ENCODE measurements around the gene TP63. TPM values are rescaled to one million over a fixed set of nuclear protein-coding genes. Genes with fewer than 3 reads are reported as not detected.

Gene TP63
- polyA plus RNA-seq, 2 of the 4 experiments (the other 2 are of a cell fraction): 1.5 to 5.4 TPM

DNA sequence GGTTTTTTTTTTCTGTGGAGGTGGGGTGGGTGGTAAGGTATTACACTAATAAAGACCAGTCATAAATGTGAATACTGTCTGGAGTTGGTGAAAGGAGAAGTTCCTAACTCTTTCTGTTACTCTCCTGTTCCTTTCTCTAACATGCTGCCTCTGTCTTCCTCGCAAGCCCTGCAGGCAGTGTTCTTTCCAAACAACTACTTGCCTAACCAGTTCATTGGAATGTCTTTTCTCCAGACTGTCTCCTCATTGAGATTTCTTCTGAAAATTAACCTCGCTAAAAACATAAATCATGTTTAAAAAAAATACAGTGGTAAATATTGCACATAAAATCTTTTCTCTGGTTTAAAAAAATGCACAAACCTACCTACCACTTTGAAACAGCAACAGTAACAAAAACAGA, 135.2 kb downstream of the TP63 start:
- ChIA-PET CTCF (no interaction called here), POLR2A (no interaction called here)
- no peak for DNase-seq (ENCODE audit: low read depth in 1 of 2, low spot score in 1 of 2)
- Histone ChIP-seq H3K9me3 (0 out of 3 replicates have a peak, but pooled peaks cover 3% of the 10 kb centered on the region), H3K27ac (peak overlapping the region; percentile 11 to 15; a peak in 1 of 6 replicates), H3K4me3 (no peak overlapping the region), H3K4me1 (peaks cover 10% of the 10 kb centered on the region), H3K4me2 (peak overlapping the region; percentile 43)
- 37% methylated on average over 2 of the region's 2 CpGs for WGBS (ENCODE audit: missing lambda C conversion rate)
- ATAC-seq: no peak
- FAIRE-seq: no peak
- TF ChIP-seq RARB (CRISPR knock-in tag; IDR thresholded peaks at IDR 0.05): no peak
- TF ChIP-seq NPAS2 (CRISPR knock-in tag; IDR thresholded peaks at IDR 0.05; ENCODE audit: borderline replicate concordance): no peak
- TF ChIP-seq, protein P1, sequence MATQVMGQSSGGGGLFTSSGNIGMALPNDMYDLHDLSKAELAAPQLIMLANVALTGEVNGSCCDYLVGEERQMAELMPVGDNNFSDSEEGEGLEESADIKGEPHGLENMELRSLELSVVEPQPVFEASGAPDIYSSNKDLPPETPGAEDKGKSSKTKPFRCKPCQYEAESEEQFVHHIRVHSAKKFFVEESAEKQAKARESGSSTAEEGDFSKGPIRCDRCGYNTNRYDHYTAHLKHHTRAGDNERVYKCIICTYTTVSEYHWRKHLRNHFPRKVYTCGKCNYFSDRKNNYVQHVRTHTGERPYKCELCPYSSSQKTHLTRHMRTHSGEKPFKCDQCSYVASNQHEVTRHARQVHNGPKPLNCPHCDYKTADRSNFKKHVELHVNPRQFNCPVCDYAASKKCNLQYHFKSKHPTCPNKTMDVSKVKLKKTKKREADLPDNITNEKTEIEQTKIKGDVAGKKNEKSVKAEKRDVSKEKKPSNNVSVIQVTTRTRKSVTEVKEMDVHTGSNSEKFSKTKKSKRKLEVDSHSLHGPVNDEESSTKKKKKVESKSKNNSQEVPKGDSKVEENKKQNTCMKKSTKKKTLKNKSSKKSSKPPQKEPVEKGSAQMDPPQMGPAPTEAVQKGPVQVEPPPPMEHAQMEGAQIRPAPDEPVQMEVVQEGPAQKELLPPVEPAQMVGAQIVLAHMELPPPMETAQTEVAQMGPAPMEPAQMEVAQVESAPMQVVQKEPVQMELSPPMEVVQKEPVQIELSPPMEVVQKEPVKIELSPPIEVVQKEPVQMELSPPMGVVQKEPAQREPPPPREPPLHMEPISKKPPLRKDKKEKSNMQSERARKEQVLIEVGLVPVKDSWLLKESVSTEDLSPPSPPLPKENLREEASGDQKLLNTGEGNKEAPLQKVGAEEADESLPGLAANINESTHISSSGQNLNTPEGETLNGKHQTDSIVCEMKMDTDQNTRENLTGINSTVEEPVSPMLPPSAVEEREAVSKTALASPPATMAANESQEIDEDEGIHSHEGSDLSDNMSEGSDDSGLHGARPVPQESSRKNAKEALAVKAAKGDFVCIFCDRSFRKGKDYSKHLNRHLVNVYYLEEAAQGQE (IDR thresholded peaks at IDR 0.05): no peak
- TF ChIP-seq MAZ (IDR thresholded peaks at IDR 0.05; ENCODE audit: borderline replicate concordance, low read depth, low read length): no peak
- TF ChIP-seq POLR2AphosphoS2 (conservative IDR thresholded peaks at IDR 0.05; ENCODE audit: low read length): no peak
- no peak for TF ChIP-seq FOSB (CRISPR knock-in tag; IDR thresholded peaks at IDR 0.05)
- TF ChIP-seq TFCP2L1 (CRISPR knock-in tag; IDR thresholded peaks at IDR 0.05): no peak

DNA sequence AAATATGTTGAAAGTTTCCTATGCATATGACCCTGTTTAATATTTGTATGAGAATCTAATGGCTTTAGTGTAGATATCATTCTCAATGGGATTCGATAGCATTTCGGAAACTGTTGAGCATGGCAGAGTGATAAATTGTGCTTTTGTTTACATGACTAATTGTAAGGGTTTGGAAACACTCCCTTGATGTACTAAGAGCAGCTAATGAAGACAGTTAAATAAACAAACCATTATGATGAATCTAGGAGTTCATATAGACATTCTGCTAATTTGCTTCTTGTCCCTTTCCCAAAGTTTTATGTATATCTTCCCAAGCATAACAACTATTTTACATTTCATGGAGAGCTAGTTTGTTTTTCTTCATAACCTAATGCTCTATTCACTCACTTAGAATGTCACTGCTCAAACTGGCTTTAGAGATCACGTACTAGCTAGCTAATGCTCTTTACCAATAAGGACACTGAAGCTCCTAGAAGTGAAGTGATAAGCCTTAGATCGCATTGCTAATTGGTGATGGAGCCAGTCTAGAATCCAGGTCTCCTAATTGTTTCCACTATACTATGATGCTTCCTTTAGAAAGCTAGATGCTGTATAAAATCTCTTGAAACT, 140.8 kb downstream of the TP63 start:
- H3K9me3 ChIP-seq: no peaks in the 10 kb centered on the region
- H3K4me2 ChIP-seq: peak overlapping the region; percentile 76
- ChIA-PET POLR2A (no interaction called here), CTCF (interaction anchor here (0.8 kb wide), 1 partner anchor 463 kb away, joined by 3 read pairs; no protein-coding TSS in a partner anchor)
- no peak overlapping the region for H3K4me3 ChIP-seq
- no peak for FAIRE-seq
- ATAC-seq: no peak
- DNase-seq (ENCODE audit: low read depth in 1 of 2, low spot score in 1 of 2): no peak
- 89% methylated on average over 4 of the region's 4 CpGs for WGBS (ENCODE audit: missing lambda C conversion rate)
- TF ChIP-seq TFCP2L1 (CRISPR knock-in tag; IDR thresholded peaks at IDR 0.05) (no peak), ZFP36 (IDR thresholded peaks at IDR 0.05; ENCODE audit: borderline replicate concordance, partially characterized antibody) (no peak), CHD4 (IDR thresholded peaks at IDR 0.05; ENCODE audit: borderline replicate concordance) (no peak), ESRRA (IDR thresholded peaks at IDR 0.05; ENCODE audit: borderline replicate concordance, low read length) (no peak), FOXS1 (CRISPR knock-in tag; IDR thresholded peaks at IDR 0.05) (no peak), ZC3H11A (IDR thresholded peaks at IDR 0.05) (no peak), EHF (CRISPR knock-in tag; IDR thresholded peaks at IDR 0.05) (no peak), HOXA7 (CRISPR knock-in tag; IDR thresholded peaks at IDR 0.05) (no peak)
- TF ChIP-seq, protein P2, sequence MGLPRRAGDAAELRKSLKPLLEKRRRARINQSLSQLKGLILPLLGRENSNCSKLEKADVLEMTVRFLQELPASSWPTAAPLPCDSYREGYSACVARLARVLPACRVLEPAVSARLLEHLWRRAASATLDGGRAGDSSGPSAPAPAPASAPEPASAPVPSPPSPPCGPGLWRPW (IDR thresholded peaks at IDR 0.05): no peak
- peaks cover 23% of the 10 kb centered on the region for H3K4me1 ChIP-seq
- H3K27ac ChIP-seq: peak overlapping the region; percentile 71 to 82

DNA sequence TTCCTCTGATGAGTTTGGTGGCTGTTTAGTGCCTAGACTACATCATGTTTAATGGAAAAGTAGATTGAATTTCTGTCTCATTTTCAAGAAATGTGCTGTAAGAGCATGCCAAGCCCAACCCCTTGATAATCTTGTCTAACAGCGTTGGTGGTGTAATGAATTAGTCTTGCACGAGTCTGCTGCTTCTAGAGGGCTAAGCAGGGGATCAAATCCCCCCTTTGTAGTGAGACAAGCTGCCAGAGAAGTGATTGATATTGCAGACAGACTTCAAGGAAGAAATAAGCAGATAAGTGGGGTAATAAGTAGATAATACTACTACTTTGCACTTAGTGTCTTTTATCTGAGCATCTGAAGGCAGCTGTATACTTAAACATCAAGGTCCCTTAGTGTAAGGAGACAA, 141.4 kb downstream of the TP63 start:
- FAIRE-seq: no peak
- Histone ChIP-seq H3K27ac (peak overlapping the region; percentile 71 to 82), H3K4me2 (peak overlapping the region; percentile 76), H3K9me3 (no peaks in the 10 kb centered on the region), H3K4me1 (peaks cover 21% of the 10 kb centered on the region), H3K4me3 (peak overlapping the region; percentile 17; the same call in 1 of the 3 replicates)
- WGBS (ENCODE audit: missing lambda C conversion rate): 0% methylated on average over 2 of the region's 2 CpGs
- ATAC-seq: peak in 1 of 2 experiments; percentile 53; a peak in 3 of 6 replicates
- DNase-seq (ENCODE audit: low read depth in 1 of 2, low spot score in 1 of 2): peak in 1 of 2 experiments; percentile 16
- POLR2A ChIA-PET: no interaction called here
- CTCF ChIA-PET: interaction anchor here (0.8 kb wide), 1 partner anchor 463 kb away, joined by 3 read pairs; no protein-coding TSS in a partner anchor
- TF ChIP-seq HDAC2 (IDR thresholded peaks at IDR 0.05): no peak
- TF ChIP-seq, protein P3, sequence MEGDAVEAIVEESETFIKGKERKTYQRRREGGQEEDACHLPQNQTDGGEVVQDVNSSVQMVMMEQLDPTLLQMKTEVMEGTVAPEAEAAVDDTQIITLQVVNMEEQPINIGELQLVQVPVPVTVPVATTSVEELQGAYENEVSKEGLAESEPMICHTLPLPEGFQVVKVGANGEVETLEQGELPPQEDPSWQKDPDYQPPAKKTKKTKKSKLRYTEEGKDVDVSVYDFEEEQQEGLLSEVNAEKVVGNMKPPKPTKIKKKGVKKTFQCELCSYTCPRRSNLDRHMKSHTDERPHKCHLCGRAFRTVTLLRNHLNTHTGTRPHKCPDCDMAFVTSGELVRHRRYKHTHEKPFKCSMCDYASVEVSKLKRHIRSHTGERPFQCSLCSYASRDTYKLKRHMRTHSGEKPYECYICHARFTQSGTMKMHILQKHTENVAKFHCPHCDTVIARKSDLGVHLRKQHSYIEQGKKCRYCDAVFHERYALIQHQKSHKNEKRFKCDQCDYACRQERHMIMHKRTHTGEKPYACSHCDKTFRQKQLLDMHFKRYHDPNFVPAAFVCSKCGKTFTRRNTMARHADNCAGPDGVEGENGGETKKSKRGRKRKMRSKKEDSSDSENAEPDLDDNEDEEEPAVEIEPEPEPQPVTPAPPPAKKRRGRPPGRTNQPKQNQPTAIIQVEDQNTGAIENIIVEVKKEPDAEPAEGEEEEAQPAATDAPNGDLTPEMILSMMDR (IDR thresholded peaks at IDR 0.05): no peak
- TF ChIP-seq JUN (IDR thresholded peaks at IDR 0.05): no peak
- no peak for TF ChIP-seq RAD21 (conservative IDR thresholded peaks at IDR 0.05 in 1 of 2, IDR thresholded peaks at IDR 0.05 in 1 of 2)
- TF ChIP-seq CHD2 (IDR thresholded peaks at IDR 0.05; ENCODE audit: low read length, partially characterized antibody): no peak
- no peak for TF ChIP-seq NFE2L2 (conservative IDR thresholded peaks at IDR 0.05; ENCODE audit: low read length)
- TF ChIP-seq, protein P4, sequence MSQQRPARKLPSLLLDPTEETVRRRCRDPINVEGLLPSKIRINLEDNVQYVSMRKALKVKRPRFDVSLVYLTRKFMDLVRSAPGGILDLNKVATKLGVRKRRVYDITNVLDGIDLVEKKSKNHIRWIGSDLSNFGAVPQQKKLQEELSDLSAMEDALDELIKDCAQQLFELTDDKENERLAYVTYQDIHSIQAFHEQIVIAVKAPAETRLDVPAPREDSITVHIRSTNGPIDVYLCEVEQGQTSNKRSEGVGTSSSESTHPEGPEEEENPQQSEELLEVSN (IDR thresholded peaks at IDR 0.05; ENCODE audit: borderline replicate concordance, low read depth): no peak
- TF ChIP-seq, protein P5, sequence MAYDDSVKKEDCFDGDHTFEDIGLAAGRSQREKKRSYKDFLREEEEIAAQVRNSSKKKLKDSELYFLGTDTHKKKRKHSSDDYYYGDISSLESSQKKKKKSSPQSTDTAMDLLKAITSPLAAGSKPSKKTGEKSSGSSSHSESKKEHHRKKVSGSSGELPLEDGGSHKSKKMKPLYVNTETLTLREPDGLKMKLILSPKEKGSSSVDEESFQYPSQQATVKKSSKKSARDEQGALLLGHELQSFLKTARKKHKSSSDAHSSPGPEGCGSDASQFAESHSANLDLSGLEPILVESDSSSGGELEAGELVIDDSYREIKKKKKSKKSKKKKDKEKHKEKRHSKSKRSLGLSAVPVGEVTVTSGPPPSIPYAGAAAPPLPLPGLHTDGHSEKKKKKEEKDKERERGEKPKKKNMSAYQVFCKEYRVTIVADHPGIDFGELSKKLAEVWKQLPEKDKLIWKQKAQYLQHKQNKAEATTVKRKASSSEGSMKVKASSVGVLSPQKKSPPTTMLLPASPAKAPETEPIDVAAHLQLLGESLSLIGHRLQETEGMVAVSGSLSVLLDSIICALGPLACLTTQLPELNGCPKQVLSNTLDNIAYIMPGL (CRISPR knock-in tag; IDR thresholded peaks at IDR 0.05; ENCODE audit: borderline replicate concordance): no peak
- TF ChIP-seq, protein P6, sequence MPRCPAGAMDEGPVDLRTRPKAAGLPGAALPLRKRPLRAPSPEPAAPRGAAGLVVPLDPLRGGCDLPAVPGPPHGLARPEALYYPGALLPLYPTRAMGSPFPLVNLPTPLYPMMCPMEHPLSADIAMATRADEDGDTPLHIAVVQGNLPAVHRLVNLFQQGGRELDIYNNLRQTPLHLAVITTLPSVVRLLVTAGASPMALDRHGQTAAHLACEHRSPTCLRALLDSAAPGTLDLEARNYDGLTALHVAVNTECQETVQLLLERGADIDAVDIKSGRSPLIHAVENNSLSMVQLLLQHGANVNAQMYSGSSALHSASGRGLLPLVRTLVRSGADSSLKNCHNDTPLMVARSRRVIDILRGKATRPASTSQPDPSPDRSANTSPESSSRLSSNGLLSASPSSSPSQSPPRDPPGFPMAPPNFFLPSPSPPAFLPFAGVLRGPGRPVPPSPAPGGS (IDR thresholded peaks at IDR 0.05): no peak

Measured in A549 (cell line).